Activated effector memory CD4-positive, alpha-beta T cell treated with anti-CD3 and anti-CD28 coated beads, Interleukin-2, amount 50 U/mL, for 16 hours (primary cell): ENCODE data around the gene DFFA.
"Not testable (repeated sequence)": the region's sequence is repeated elsewhere in the genome, so short reads cannot be mapped to it uniquely, and the experiment has no call there.

Experiments used
- DNase-seq: peaks from one replicate; pipeline ENCODE4 v3.0.0-alpha.2; 2020

The DFFA gene

GRCh38 chr1:10425826-10426534, 46.3 kb downstream of the DFFA start:
- DNase-seq = not testable (repeated sequence)

- no peak for DNase-seq
These were observed 47.7 kb downstream of the DFFA start for GRCh38 chr1:10424651-10425050.

GRCh38 chr1:10424034-10424433, 48.3 kb downstream of the DFFA start:
- DNase-seq = no peak

GRCh38 chr1:10421637-10422036, 50.7 kb downstream of the DFFA start:
- no peak for DNase-seq

GRCh38 chr1:10419351-10419750, 53.0 kb downstream of the DFFA start:
- DNase-seq = no peak

- not testable (repeated sequence) for DNase-seq
These were observed 53.6 kb downstream of the DFFA start for GRCh38 chr1:10418741-10419140.

GRCh38 chr1:10415967-10416366, 56.4 kb downstream of the DFFA start:
- not testable (repeated sequence) for DNase-seq

GRCh38 chr1:10415211-10415930, 57.0 kb downstream of the DFFA start:
- no peak for DNase-seq

- no peak for DNase-seq
These were observed 65.1 kb downstream of the DFFA start for GRCh38 chr1:10407201-10407600.
